Omental fat pad (tissue), 4 donors: Measurements from ENCODE around the gene ANKLE2. TPM values are rescaled to one million over a fixed set of nuclear protein-coding genes. Genes with fewer than 3 reads are reported as not detected.

Source experiments
- ATAC-seq: fragments of 150-250 bp; one replicate; pipeline ENCODE4 v1.9.1; 2016; ENCODE audit warnings: mild to moderate bottlenecking, moderate library complexity; ENCODE audit not compliant: low FRiP score
- DNase-seq: peaks from one replicate; pipeline ENCODE4 v3.0.0-alpha.2; 2019; ENCODE audit warnings: low spot score
- total RNA-seq, 4 donors: library from RNA; depleted of rRNA; stranded (reverse); fragments of >200 nt; gene quantifications; one replicate each; pipeline ENCODE4 v1.1.0, GENCODE V29; 2016
- TF ChIP-seq, protein P1 (sequence below), 3 donors: fragments of 450-650 bp; IDR thresholded peaks; one replicate each; pipeline ENCODE4 v1.5.1; 2016 to 2017; ENCODE audit warnings: antibody characterized with exemption in 3 of 3, mild to moderate bottlenecking in 3 of 3, moderate library complexity in 2 of 3

Gene ANKLE2
- total RNA-seq, 4 donors from 2014 or later = 69.0 to 187 (median 76.7) TPM

DNA sequence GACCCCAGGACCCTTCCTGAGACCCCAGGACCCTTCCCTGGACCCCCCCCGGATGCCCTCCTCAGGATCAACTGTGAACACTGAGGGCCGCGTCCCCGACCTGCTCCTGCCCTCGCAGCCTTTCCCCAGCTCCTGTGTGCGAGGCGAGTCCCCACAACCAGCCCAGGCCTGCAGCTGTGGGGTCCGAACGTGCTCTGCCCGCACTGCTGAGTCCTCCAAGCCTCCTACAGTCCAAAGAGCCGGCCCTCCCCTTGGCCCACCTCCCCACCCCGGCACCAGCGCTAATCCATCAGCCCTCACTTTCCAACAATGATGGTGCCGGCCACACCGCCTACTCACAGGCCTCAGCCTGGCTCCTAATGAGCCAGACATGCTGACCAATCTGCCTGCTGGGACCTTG, 26.2 kb upstream of the ANKLE2 start:
- TF ChIP-seq, protein P1, sequence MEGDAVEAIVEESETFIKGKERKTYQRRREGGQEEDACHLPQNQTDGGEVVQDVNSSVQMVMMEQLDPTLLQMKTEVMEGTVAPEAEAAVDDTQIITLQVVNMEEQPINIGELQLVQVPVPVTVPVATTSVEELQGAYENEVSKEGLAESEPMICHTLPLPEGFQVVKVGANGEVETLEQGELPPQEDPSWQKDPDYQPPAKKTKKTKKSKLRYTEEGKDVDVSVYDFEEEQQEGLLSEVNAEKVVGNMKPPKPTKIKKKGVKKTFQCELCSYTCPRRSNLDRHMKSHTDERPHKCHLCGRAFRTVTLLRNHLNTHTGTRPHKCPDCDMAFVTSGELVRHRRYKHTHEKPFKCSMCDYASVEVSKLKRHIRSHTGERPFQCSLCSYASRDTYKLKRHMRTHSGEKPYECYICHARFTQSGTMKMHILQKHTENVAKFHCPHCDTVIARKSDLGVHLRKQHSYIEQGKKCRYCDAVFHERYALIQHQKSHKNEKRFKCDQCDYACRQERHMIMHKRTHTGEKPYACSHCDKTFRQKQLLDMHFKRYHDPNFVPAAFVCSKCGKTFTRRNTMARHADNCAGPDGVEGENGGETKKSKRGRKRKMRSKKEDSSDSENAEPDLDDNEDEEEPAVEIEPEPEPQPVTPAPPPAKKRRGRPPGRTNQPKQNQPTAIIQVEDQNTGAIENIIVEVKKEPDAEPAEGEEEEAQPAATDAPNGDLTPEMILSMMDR (IDR thresholded peaks at IDR 0.05) = no peak

DNA sequence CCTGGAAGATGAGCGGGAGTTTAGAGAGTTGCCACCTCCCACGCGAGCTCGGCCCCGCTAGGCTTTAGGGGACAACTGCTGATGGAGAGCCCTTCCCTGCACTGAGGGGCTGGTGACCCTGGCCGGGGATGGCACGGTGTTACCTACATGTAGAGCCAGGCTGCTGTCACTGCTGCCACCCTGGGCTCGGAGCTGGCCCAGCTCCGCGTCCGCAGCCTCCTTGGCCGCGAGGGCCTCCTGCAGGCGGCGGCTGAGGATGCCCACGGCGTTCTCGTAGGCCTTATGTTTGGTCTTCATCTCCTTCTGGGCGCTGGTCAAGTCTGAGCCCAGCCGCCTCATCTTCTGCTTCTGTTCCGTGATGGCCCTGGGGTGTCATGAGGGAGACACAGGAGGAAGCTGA, 24.6 kb upstream of the ANKLE2 start:
- DNase-seq (no peak), ATAC-seq (no peak)
- TF ChIP-seq, protein P1 (IDR thresholded peaks at IDR 0.05) = no peak

More for the DNA sequence above, 26.2 kb upstream of the ANKLE2 start:
- no peak for ATAC-seq
- DNase-seq = no peak

DNA sequence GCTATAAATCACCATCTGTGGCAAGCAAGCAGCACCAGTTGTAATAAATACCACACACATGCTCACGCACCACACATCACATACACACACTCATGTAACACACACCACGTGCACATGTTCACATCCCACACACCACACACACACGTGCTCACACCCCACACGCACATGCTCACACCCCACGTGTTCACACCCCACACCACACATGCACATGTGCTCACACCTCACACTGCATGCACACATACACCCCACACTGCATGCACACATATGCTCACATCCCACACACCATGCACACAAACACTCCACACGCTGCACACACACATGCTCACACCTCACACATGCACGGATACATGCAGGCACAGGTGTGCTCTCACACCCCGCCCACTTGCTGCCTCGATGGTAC, 22.9 kb upstream of the ANKLE2 start:
- ATAC-seq (no peak), DNase-seq (no peak)
- TF ChIP-seq, protein P1 (IDR thresholded peaks at IDR 0.05) = no peak

DNA sequence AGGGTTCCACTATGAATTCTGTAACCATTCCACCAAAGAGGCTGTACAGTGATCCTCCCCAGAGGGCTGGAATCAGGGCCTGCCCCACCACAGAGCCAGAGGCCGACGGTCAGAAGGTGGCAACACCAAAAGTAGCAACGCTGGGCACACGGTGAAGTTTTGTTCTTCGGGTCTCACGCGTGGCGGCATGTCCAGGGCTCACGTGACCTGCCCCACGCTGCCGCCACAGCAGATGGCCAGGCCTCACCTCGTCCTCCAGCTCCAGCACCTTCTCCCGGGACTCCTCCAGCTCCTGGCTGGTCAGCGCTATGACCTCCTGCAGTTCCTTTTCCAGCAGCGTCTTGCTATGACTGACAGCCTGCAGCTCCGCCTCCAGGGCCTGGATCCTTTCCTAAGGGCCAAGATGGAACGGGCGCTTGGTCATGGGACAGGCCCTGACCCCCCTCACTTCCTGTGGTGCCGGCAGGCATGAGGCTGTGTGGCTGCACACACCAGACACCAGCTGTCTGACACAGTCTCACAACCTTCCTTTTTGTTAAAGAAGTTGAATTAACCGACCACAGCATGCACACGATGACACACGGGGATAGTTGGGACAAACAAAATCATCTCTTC, 22.4 kb upstream of the ANKLE2 start:
- ATAC-seq = no peak
- DNase-seq = no peak
- TF ChIP-seq, protein P1 (IDR thresholded peaks at IDR 0.05) = no peak

DNA sequence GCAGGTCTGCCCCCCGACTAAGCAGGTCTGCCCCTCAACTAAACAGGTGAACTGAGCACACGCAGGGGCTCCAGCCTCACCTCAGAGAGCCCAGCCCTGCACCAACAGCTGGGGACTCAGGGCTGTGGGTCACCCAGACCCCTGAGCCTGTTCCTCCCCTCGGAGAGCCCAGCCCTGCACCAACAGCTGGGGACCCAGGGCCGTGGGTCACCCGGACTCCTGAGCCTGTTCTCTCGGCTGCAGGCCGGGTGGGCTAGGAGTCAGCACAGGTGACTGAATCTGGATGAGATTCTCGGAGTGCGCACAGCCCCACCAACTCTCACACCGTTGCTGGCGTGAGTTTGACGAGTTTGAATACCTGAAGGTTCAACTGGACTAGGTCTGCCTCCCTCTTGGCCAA, 20.3 kb upstream of the ANKLE2 start:
- DNase-seq (no peak), ATAC-seq (no peak)
- TF ChIP-seq, protein P1 (IDR thresholded peaks at IDR 0.05) = no peak

DNA sequence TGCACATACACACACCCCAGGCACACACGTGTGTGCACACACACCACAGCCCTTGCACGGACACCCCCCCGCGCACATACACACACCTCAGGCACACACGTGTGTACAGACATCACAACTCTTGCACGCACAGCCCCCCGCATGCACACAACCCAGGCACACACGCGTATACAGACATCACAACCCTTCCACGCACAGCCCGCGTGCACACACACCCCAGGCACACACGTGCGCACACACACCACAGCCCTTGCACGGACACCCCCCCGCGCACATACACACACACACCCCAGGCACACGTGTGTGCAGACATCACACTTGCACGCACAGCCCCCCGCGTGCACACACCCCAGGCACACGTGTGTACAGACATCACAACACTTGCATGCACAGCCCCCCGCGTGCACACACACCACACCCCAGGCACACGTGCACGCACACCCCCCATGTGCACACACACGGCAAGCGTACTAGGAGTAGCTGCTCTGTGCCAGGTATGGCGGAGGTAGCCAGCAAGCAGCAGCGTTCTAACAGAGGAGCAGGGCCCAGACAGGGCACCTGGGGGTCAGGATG, 18.2 kb upstream of the ANKLE2 start:
- DNase-seq = no peak
- TF ChIP-seq, protein P1 (IDR thresholded peaks at IDR 0.05) = no peak
- no peak for ATAC-seq

DNA sequence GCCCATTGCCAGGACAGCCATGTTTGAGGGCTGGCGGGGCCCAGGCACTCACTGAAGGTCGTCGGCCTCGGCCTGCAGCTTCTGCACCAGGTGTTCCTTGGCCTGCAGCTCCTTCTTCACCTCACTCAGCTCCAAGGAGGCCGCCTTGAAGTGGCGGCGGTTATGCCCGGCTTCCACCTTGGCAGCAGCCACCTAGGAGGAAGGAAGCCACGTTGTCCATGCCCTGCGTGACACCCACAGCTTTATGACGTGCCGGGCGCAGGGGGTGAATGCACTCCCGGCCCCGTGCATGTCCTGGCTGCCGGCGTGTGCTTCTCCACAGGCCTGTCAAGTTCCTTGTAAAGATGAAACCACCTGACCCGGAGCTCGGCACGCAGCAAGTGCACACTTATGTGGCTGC, 16.0 kb upstream of the ANKLE2 start:
- ATAC-seq = no peak

More for the DNA sequence above, 16.0 kb upstream of the ANKLE2 start:
- TF ChIP-seq, protein P1 (IDR thresholded peaks at IDR 0.05) = no peak
- no peak for DNase-seq
